SU-DHL-6 (cell line): Measurements from ENCODE around the gene ZNF644.

Experiments used
- EZH2phosphoT487 ChIP-seq: fragments of 200-600 bp; sonication (generic), shearing (Covaris generic); conservative IDR thresholded peaks from 2 replicates; pipeline ENCODE4 v1.6.1; 2018; ENCODE audit warnings: mild to moderate bottlenecking, antibody characterized with exemption, low read length, moderate library complexity, mixed read lengths
- TF ChIP-seq, protein P1 (sequence below): fragments of 200-600 bp; sonication (generic); IDR thresholded peaks from one replicate; pipeline ENCODE4 v1.5.1; 2017; ENCODE audit warnings: antibody characterized with exemption, mild to moderate bottlenecking, low read length, moderate library complexity; ENCODE audit not compliant: insufficient read depth, poor library complexity, severe bottlenecking

DNA sequence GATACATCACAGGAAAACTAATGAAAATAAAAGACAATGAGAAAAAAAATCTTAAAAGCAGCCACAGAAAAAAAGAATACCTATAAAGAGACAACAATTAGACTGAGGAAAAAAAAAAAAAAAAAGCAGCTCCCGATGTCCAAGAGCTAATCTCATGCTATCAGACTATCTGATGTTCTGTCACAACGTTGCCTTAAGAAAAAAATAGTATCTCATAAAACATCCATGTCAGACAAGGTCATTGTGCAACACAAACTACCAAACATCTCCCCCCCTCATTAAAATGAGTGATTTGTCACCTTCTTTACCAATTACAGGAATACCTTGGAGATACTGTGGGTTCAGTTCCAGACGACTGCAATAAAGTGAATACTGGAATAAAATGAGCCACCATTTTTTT lies 68.9 kb downstream of the ZNF644 start:
- TF ChIP-seq, protein P1, sequence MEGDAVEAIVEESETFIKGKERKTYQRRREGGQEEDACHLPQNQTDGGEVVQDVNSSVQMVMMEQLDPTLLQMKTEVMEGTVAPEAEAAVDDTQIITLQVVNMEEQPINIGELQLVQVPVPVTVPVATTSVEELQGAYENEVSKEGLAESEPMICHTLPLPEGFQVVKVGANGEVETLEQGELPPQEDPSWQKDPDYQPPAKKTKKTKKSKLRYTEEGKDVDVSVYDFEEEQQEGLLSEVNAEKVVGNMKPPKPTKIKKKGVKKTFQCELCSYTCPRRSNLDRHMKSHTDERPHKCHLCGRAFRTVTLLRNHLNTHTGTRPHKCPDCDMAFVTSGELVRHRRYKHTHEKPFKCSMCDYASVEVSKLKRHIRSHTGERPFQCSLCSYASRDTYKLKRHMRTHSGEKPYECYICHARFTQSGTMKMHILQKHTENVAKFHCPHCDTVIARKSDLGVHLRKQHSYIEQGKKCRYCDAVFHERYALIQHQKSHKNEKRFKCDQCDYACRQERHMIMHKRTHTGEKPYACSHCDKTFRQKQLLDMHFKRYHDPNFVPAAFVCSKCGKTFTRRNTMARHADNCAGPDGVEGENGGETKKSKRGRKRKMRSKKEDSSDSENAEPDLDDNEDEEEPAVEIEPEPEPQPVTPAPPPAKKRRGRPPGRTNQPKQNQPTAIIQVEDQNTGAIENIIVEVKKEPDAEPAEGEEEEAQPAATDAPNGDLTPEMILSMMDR, result no peak
- TF ChIP-seq EZH2phosphoT487, result no peak
